K562 (cell line): ENCODE results near the gene EXTL1. TPM values are rescaled to one million over a fixed set of nuclear protein-coding genes. Genes with fewer than 3 reads are reported as not detected.

Source experiments
- ARID3B ChIP-seq: fragments of 250-450 bp; sonication (Bioruptor Pico); IDR thresholded peaks from 2 replicates; pipeline ENCODE4 v1.4.0; 2020; ENCODE audit warnings: borderline replicate concordance
- CBFA2T2 ChIP-seq: fragments of 450-650 bp; conservative IDR thresholded peaks from 2 replicates; pipeline ENCODE4 v1.6.1; 2017; ENCODE audit warnings: mild to moderate bottlenecking
- CLOCK ChIP-seq: fragments of 250-450 bp; sonication (Bioruptor Pico); IDR thresholded peaks from 2 replicates; pipeline ENCODE4 v1.4.0; 2020; ENCODE audit warnings: mild to moderate bottlenecking, moderate library complexity, borderline replicate concordance
- CUX1 ChIP-seq: fragments of 200-800 bp; sonication (Bioruptor generic); IDR thresholded peaks from 2 replicates; pipeline ENCODE4 v1.6.1; 2016; ENCODE audit warnings: missing genetic modification characterization, missing compliant biosample characterization
- ERF ChIP-seq: fragments of 450-650 bp; formaldehyde crosslinking; IDR thresholded peaks from 2 replicates; pipeline ENCODE4 v1.4.0; 2020; ENCODE audit warnings: mild to moderate bottlenecking, mixed read lengths
- HNRNPK ChIP-seq: fragments of 200-400 bp; formaldehyde crosslinking; IDR thresholded peaks from one replicate; pipeline ENCODE4 v1.6.1; 2018; ENCODE audit warnings: mild to moderate bottlenecking, low read depth, low read length; ENCODE audit not compliant: poor library complexity, severe bottlenecking
- HSF4 ChIP-seq: fragments of 250-450 bp; sonication (Bioruptor Pico); IDR thresholded peaks from 2 replicates; pipeline ENCODE4 v2.1.2; 2022; ENCODE audit warnings: mild to moderate bottlenecking, moderate library complexity, borderline replicate concordance
- KLF13 ChIP-seq: fragments of 450-650 bp; IDR thresholded peaks from 2 replicates; pipeline ENCODE4 v1.6.1; 2016; ENCODE audit warnings: missing genetic modification characterization, low read depth, mild to moderate bottlenecking, missing compliant biosample characterization, moderate library complexity, borderline replicate concordance
- KLF6 ChIP-seq: fragments of 250-450 bp; sonication (Bioruptor Pico); IDR thresholded peaks from 2 replicates; pipeline ENCODE4 v1.4.0; 2020; ENCODE audit warnings: mild to moderate bottlenecking, moderate library complexity, borderline replicate concordance
- MXD1 ChIP-seq: fragments of 250-450 bp; sonication (Bioruptor Pico); IDR thresholded peaks from 2 replicates; pipeline ENCODE4 v1.8.0; 2021; ENCODE audit warnings: borderline replicate concordance, mild to moderate bottlenecking, moderate library complexity; ENCODE audit not compliant: poor library complexity, severe bottlenecking
- RFX1 ChIP-seq: fragments of 450-650 bp; IDR thresholded peaks from 2 replicates; pipeline ENCODE4 v1.6.1; 2016; ENCODE audit warnings: mild to moderate bottlenecking, moderate library complexity
- SUPT5H ChIP-seq: fragments of 450-650 bp; IDR thresholded peaks from 2 replicates; pipeline ENCODE4 v1.6.1; 2016
- ZNF165 ChIP-seq: fragments of 250-450 bp; sonication (Bioruptor Pico); IDR thresholded peaks from 2 replicates; pipeline ENCODE4 v1.4.0; 2020; ENCODE audit warnings: borderline replicate concordance
- ZNF197 ChIP-seq: fragments of 200-800 bp; sonication (Bioruptor generic); IDR thresholded peaks from 2 replicates; pipeline ENCODE4 v1.6.1; 2016; ENCODE audit warnings: low read depth, missing genetic modification characterization, missing compliant biosample characterization
- ZNF584 ChIP-seq: fragments of 200-800 bp; sonication (Bioruptor generic); IDR thresholded peaks from 2 replicates; pipeline ENCODE4 v1.6.1; 2016; ENCODE audit warnings: low read depth, mild to moderate bottlenecking, missing genetic modification characterization, missing compliant biosample characterization
- ZNF830 ChIP-seq: fragments of 250-450 bp; sonication (Bioruptor Pico); IDR thresholded peaks from 2 replicates; pipeline ENCODE4 v1.5.0; 2021; ENCODE audit warnings: mild to moderate bottlenecking
- polyA plus RNA-seq, 8 experiments: library from polyadenylated mRNA; depleted of rRNA in 4 of 8; stranded (reverse) in 5 of 8; unstranded in 3 of 8; fragments of >200 nt; fragmentation: Nextera tagmentation in 2 of 8; fragmentation: Illumina TruSeq in 1 of 8; extraction: Ambion mirVana in 2 of 8; extraction: Trizol in 1 of 8; gene quantifications; 2 replicates each; pipeline versions ENCODE4 v1.2.1 to v1.2.3, GENCODE V29; 2011 to 2014; ENCODE audit warnings: inconsistent platforms in 1 of 8, missing spikeins in 1 of 8
- total RNA-seq, 7 experiments: library from RNA; depleted of rRNA in 6 of 7; stranded (reverse); fragments of >200 nt in 6 of 7; fragmentation: Illumina TruSeq in 2 of 7; extraction: Trizol in 2 of 7; gene quantifications; 2 replicates each; pipeline versions ENCODE4 v1.2.1 to v1.2.3, GENCODE V29; 2011 to 2021; ENCODE audit warnings: low replicate concordance in 1 of 7

EXTL1 gene
- total and polyA plus RNA-seq, 9 of the 15 experiments (the other 6 are each of a cell fraction or from before 2014, with no cell fraction given): 0.04 to 0.23 (median 0.08) TPM; not detected in 3

- TF ChIP-seq HSF4 (peak; percentile 88; the same call in 1 of the 2 replicates), MXD1 (CRISPR knock-in tag) (peak; percentile 51), CLOCK (CRISPR knock-in tag) (peak; percentile 74; the same call in 1 of the 2 replicates), ZNF584 (CRISPR knock-in tag) (peak; percentile 93), ZNF197 (CRISPR knock-in tag) (peak; percentile 98), ERF (CRISPR knock-in tag) (0 out of 2 replicates have a peak, but pooled peaks have one; percentile 68), ARID3B (CRISPR knock-in tag) (peak; percentile 72; the same call in 1 of the 2 replicates), CUX1 (CRISPR knock-in tag) (peak; percentile 95), ZNF830 (CRISPR knock-in tag) (0 out of 2 replicates have a peak, but pooled peaks have one; percentile 66), RFX1 (no peak), SUPT5H (no peak), KLF6 (CRISPR knock-in tag) (peak; percentile 94; the same call in 1 of the 2 replicates), KLF13 (tag) (peak; percentile 66; the same call in 1 of the 2 replicates), ZNF165 (peak; percentile 88; the same call in 1 of the 2 replicates), HNRNPK (no peak), CBFA2T2 (peak; percentile 51)
These were observed 28.1 kb downstream of the EXTL1 start (continued) for GRCh38 chr1:26049531-26050247.
